GM19324 (cell line): Measurements from ENCODE around the gene MTO1.
A peak's percentile ranks its signal among the peaks of the same experiment; 100 is the strongest.
"Not testable (repeated sequence)": the region's sequence is repeated elsewhere in the genome, so short reads cannot be mapped to it uniquely, and the experiment has no call there.

Experiments
- ATAC-seq: cut with Tn5 transposase; IDR thresholded peaks from one replicate; pipeline ENCODE4 v1.9.1; 2021; ENCODE audit warnings: mild to moderate bottlenecking, moderate library complexity; ENCODE audit not compliant: unreplicated experiment, low FRiP score

The MTO1 gene

DNA sequence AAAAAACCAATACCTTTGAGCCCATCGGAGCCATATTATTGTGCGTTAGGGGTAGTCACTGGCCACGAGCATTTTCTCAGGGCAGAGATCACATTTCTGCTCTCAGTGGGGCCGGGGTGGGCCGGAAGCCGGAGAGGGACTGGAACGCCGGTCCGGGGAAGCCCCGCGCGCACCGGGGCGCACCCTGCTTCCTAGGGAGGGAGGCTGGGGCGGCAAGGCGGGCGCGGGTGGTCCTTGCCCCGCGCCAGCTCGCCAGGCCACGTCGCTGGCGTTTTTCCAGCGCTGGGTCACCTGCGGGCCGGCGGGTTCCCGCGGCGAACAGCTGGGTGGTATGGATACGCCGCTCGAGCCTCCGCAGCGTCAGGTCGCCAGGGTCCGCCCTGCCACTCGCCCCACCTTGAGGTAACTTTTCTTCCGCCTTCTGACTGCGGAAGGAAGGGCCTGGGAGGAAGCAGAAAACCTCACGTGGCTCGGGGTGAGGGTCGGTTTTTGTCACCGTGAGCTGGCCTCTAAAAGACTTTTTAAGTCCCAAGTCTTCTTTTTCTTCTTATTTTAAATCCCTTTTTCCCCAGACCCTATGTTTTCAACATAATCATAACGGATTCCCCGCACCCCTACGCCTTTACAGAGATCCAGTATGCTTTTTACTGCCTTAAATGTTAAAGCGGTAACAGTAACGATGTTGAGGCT, 62.0 kb downstream of the MTO1 start:
- ATAC-seq = peak; percentile 49

DNA sequence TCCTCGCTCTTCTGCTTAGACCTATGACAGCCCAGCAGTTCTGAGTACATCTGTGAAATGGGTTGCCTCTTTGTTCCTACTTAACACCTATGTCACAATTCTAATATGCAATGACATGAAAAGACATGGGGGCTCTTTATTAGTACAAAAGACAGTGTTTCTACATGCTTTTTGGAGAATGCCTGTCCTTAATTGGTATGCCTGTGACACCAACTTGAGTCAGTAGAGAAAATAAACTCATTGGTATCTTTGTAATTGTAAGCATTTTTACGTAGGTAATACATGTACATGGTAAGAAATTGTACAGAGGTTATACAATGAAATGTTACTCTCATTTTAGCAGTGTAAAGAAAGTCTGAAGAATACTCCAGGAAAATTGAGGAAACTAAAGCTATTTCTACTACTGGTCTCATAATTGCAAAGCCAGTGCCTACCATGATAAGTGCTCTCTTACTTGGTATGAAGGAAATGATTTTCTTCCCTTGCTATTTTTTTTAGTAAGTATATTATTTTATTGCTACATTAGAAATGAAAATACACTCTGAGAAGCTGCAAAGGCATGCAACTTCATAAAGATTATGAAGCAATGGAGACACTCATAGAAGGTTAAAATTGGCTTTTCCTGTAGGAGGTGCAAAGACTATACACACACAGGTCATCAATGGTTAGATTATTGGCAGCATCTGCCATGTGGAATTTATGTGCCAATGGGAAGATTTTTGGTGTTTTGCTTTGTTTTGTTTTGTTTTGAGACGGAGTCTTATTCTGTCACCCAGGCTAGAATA, 64.2 kb downstream of the MTO1 start:
- no peak for ATAC-seq

DNA sequence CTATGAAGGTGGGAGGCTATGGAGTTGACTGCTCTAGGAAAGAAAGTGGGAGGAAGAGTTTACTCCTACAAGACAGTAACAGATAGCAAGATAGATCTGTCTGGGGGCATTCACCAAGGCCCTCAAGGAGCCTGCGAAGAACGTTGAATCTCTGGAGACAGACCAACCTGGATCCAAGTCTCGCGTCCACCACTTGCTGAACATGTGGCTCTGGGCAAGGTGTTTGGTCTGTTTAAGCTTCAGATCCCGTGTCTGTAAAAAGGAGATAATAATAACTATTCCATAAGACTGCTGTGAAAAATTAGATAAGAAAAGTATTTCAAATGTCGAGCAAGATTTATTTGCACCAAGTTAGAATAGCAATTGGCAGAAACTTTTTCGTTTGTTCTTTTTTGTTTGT, 67.4 kb downstream of the MTO1 start:
- ATAC-seq = no peak

DNA sequence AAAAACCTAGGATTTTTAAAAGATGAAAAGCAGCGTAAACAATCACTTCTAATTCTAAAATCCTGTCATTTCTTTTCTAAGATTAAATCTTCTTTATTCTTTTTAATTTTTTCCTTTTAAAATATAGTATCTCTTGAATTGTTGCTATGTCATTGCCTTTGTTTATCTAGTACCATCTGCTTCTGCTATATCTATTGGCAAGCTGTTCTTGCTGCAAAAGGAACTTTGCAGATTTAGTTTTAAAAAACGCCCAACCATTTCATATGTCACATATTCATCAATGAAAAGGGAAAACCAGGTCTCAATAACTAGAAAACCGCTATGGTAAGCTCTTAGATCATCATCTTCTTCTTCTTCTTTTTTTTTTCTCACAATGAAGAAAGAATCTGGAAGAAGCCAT, 70.8 kb downstream of the MTO1 start:
- no peak for ATAC-seq

DNA sequence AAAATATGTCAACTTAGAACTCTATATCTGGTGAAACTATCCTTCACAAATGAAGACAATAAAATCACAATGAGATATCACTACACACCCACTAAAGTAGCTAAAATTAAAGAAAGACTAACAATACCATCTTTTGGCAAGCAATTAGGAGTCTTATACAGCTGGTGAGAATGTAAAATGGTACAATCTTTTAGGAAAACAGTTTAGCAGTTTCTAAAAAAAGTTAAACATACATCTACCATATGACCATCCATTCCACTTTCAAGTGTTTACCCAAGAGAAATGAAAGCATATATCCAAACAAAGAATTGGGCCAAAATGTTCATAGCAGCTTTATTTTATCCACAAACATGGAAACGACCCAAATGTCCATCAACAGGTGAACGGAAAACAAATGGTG, 73.1 kb downstream of the MTO1 start:
- no peak for ATAC-seq

DNA sequence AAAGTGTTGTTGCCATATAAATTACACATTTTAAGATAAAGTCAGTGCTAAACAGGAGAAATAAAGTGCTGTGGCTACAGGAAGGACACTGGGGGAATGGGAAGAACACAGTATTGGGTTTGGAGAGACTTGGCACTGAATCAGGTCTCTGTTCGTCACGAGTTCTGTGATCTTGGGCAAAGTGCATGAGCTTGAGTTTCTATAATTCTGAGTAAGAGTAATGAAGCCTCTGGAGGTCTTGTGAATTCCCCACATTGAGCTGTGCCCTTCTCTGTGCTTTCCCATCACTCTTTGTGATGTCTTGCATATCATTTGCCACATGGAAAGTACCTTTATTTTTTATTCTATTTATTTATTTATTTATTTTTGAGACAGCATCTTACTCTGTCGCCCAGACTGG, 76.1 kb downstream of the MTO1 start:
- ATAC-seq = no peak

DNA sequence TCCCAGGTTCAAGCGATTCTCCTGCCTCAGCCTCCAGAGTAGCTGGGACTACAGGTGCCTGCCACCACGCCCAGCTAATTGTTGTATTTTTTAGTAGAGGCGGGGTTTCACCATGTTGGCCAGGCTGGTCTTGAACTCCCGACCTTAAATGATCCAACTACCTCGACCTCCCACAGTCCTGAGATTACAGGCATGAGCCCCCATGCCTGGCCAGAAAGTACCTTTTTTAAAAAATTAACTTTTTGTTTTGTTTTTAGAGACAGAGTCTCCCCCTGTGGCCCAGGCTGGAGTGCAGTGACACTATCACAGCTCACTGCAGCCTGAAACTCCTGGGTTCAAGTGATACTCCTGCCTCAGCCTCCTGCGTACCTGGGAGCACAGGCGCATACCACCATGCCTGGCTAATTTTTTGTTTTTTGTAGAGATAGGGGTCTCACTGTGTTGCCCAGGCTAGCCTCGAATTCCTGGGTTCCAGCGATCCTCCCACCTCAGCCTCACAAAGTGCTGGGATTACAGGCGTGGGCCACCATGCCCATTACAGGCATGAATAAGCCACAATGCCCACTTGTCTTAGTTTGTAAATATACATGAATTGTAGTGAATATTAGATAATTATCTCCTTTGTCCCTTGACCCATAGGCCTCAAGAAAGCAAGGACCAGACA, 76.7 kb downstream of the MTO1 start:
- ATAC-seq = no peak

DNA sequence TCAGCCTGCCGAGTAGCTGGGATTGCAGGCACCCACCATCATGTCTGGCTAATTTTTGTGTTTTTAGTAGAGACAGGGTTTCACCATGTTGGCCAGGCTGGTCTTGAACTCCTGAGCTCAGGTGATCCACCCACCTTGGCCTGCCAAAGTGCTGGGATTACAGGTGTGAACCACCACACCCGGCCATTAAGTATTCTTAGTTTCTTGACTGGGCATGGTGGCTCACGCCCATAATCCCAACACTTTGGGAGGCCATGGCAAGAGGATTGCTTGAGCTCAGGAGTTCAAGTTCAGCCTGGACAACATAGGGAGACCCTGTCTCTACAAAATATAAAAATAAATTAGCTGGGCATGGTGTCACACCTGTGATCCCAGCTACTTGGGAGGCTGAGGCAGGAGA, 80.9 kb downstream of the MTO1 start:
- ATAC-seq = not testable (repeated sequence)

DNA sequence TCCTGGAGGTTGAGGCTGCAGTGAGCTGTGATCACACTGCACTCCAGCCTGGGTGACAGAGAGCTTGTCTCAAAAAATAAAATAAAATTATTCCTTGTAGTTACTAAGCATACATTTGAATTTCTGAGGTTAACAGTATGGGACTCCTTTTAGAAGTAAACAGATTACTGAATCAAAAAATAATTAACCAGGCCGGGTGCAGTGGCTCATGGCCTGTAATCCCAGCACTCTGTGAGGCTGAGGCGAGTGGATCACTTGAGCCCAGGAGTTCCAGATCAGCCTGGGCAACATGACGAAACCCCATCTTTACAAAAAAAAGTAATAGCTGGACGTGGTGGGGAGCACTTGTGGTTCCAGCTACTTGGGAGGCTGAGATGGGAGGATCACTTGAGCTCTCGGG, 81.4 kb downstream of the MTO1 start:
- no peak for ATAC-seq

DNA sequence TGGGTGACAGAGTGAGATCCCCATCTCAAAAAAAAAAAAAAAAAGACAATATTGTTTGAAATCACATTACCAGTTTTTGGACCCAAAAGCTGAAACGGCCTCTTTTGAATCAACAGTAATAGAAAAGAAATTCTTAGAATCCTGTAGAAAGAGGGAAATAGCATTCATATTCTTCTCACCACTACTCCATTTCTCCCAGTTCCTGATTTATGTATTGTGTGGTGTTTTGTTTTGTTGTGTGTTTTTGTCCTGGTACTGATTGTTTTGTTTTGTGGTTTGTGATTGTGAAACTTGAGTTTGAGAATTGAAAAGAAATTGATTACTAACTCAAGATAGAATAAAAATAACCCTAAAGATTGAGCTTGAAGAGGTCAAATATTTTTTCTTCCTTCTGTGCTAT, 85.5 kb downstream of the MTO1 start:
- no peak for ATAC-seq

DNA sequence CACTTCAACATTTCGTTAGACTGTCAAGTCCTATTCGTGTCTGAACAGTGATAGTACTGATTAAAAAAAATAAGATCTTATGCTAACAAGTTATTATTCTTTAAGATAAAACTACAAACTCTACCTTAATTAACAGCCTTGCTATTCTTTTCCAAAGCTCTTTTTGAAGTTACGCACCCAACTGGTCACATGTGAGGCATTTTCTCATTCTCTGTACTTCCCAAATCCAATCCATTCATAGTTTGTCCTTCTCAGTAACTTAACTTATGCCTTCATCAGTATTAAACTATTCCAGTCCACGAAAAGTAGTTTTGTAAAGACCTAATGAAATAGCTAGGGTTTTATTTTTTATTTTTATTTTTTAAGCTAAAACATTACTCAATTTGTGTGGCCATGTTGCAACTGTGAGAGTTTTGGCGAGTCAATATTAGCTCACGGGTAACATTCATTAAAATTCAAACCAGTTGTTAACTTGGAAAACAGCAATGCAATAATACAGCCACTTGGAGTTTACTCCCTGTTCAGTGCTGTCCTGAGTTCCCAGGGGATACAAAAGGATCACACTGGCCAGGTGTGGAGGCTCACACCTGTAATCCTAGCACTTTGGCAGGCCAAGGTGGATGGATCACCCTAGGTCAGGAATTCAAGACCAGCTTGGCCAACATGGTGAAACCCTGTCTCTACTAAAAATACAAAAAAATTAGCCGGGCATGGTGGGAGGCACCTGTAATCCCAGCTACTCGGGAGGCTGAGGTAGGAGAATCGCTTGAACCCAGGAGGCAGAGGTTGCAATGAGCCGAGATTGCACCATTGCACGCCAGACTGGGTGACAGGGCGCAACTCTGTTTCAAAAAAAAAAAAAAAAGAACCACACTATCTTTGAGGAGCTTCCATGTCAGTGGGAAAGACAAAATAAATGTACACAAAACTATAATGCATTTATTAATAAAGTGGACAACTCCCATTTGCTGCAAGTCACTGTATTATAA, 87.2 kb downstream of the MTO1 start:
- ATAC-seq = no peak

DNA sequence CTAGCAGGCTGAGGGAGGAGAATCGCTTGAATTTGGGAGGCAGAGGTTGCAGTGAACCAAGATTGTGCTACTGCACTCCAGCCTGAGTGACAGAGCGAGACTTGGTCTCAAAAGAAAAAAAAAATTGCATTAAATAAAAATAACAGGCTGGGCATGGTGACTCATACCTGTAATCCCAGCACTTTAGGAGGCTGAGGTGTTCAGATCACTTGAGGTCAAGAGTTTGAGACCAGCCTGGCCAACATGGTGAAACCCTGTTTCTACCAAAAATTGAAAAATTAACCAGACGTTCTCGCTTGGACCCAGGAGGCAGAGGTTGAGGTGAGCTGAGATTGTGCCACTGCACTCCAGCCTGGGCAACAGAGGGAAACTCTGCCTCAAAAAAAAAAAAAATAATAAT, 89.6 kb downstream of the MTO1 start:
- ATAC-seq = not testable (repeated sequence)

DNA sequence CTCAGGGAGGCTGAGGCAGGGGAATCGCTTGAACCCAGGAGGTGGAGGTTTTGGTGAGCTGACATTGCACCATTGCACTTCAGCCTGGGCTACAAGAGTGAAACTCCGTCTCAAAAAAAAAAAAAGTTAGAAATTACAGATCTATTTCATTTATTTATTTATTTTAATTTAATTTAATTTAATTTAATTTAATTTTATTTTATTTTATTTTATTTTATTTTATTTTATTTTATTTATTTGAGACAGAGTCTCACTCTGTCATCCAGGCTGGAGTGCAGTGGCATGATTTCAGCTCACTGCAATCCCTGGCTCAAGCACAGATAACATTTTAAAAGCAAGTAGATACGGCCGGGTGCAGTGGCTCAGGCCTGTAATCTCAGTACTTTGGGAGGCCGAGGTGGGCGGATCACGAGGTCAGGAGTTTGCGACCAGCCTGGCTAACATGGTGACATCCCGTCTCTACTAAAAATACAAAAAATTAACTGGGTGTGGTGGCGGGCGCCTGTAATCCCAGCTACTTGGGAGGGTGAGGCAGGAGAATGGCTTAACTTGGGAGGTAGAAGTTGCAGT, 93.9 kb downstream of the MTO1 start:
- ATAC-seq = not testable (repeated sequence)

DNA sequence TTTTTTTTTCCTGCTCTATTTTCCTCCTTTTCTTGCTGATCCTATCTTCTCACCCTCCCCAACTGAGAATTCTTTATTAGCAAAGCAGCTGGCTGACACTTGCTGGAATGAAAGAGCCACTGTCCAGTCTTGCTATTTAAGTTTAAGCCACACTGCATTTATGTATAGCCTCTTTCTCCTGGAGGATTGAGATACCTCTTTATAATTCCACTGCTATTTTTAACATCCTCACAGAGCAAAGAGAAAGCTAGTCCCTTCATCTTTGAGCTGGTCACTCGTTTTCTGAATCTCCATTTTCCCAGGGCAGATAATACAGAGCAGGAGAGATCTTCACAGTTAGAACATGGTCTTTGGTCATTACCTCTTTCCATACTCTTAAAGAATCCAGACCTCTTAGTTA, 95.3 kb downstream of the MTO1 start:
- no peak for ATAC-seq
